Activated CD4-positive, alpha-beta T cell treated with anti-CD3 and anti-CD28 coated beads for 36 hours (primary cell): ENCODE results near the gene KIF18B. TPM values are rescaled to one million over a fixed set of nuclear protein-coding genes. Genes with fewer than 3 reads are reported as not detected.
A peak's percentile ranks its signal among the peaks of the same experiment; 100 is the strongest.

Experiments
- ATAC-seq: fragments of 200-7000 bp; cut with Tn5 transposase; one replicate; pipeline ENCODE4 v1.10.0; 2021; ENCODE audit warnings: mild to moderate bottlenecking, moderate library complexity
- CTCF ChIA-PET: fragments of 350-600 bp; sonication (Branson Sonifier 250); formaldehyde crosslinking; loops from one replicate; lab custom pipeline; 2021; ENCODE audit warnings: antibody characterized with exemption; lab: Charles Lee
- POLR2A ChIA-PET: fragments of 350-600 bp; sonication (Branson Sonifier 250); formaldehyde crosslinking; loops from one replicate; lab custom pipeline; 2021; ENCODE audit warnings: antibody characterized with exemption, inconsistent platforms; lab: Charles Lee
- DNase-seq: peaks from one replicate; pipeline ENCODE4 v3.0.0-alpha.2; 2020
- H3K27ac Mint-ChIP-seq: one replicate; pipeline ENCODE4 v1.8.0; 2021; ENCODE audit warnings: mixed read lengths
- H3K27me3 Mint-ChIP-seq: one replicate; pipeline ENCODE4 v1.8.0; 2021; ENCODE audit warnings: mixed read lengths
- H3K36me3 Mint-ChIP-seq: one replicate; pipeline ENCODE4 v1.8.0; 2021; ENCODE audit warnings: low read depth, mixed read lengths
- H3K4me1 Mint-ChIP-seq: one replicate; pipeline ENCODE4 v1.8.0; 2021; ENCODE audit warnings: mixed read lengths
- H3K4me3 Mint-ChIP-seq: one replicate; pipeline ENCODE4 v1.8.0; 2021; ENCODE audit warnings: mild to moderate bottlenecking, moderate library complexity, mixed read lengths
- H3K9me3 Mint-ChIP-seq: one replicate; pipeline ENCODE4 v1.8.0; 2021; ENCODE audit warnings: low read depth, mixed read lengths
- intact Hi-C, 2 experiments: fragments of 100-400 bp; cut with DNase I in 1 of 2; cut with micrococcal nuclease in 1 of 2; formaldehyde crosslinking; loops; one replicate each; pipeline versions ENCODE4 v1.14.2 to v1.15.1; 2022 to 2024; cut with DNase I, micrococcal nuclease
- total RNA-seq, 2 experiments: library from RNA; stranded (reverse); gene quantifications; one replicate each; pipeline ENCODE4 v1.2.3, GENCODE V29; 2021

KIF18B gene
- total RNA-seq, 2 experiments from 2014 or later: 38.9 to 48.7 TPM

- H3K27me3 Mint-ChIP-seq: peaks cover 20% of the 10 kb centered on the region
- POLR2A ChIA-PET: no interaction called here
- no peak for DNase-seq
- H3K4me3 Mint-ChIP-seq: no peak overlapping the region
- no peaks in the 10 kb centered on the region for H3K9me3 Mint-ChIP-seq
- CTCF ChIA-PET: interaction anchor here (0.5 to 6.2 kb wide), 8 partner anchors 9 to 566 kb away, joined by 3 to 84 read pairs (median 4); partner anchors contain the start of gene ACBD4
- no peak for ATAC-seq
- no peaks in the 10 kb centered on the region for H3K36me3 Mint-ChIP-seq
- intact Hi-C loops: no loop called here
- H3K4me1 Mint-ChIP-seq: no peaks in the 10 kb centered on the region
- H3K27ac Mint-ChIP-seq: no peak overlapping the region
These were observed 29.6 kb downstream of the KIF18B start for GRCh38 chr17:44918006-44918405.

- Mint-ChIP-seq H3K4me3 (no peak overlapping the region), H3K4me1 (no peaks in the 10 kb centered on the region), H3K9me3 (no peaks in the 10 kb centered on the region), H3K36me3 (no peaks in the 10 kb centered on the region), H3K27ac (no peak overlapping the region), H3K27me3 (peaks cover 23% of the 10 kb centered on the region)
- ChIA-PET POLR2A (no interaction called here), CTCF (interaction anchor here (0.6 to 6.2 kb wide), 7 partner anchors 8 to 218 kb away, joined by 3 to 84 read pairs (median 4); partner anchors contain the start of gene ACBD4)
- intact Hi-C loops: no loop called here
- ATAC-seq (no peak), DNase-seq (no peak)
These were observed 30.1 kb downstream of the KIF18B start for GRCh38 chr17:44917456-44917855.

GRCh38 chr17:44916781-44917241 is 30.8 kb downstream of the KIF18B start:
- CTCF ChIA-PET: interaction anchor here (1.4 to 6.2 kb wide), 3 partner anchors 104 to 186 kb away, joined by 4 to 84 read pairs (median 5); no protein-coding TSS in a partner anchor
- no peak for ATAC-seq

GRCh38 chr17:44915862-44916780 is 31.5 kb downstream of the KIF18B start:
- POLR2A ChIA-PET: no interaction called here
- ATAC-seq: no peak
- no peak for DNase-seq
- intact Hi-C loops: no loop called here
- Mint-ChIP-seq H3K9me3 (no peaks in the 10 kb centered on the region), H3K27me3 (peaks cover 22% of the 10 kb centered on the region), H3K4me1 (no peaks in the 10 kb centered on the region), H3K4me3 (no peak overlapping the region), H3K36me3 (no peaks in the 10 kb centered on the region), H3K27ac (no peak overlapping the region)
- CTCF ChIA-PET: interaction anchor here (0.6 to 6.2 kb wide), 3 partner anchors 104 to 215 kb away, joined by 3 to 84 read pairs (median 3); no protein-coding TSS in a partner anchor

More at GRCh38 chr17:44916781-44917241, 30.8 kb downstream of the KIF18B start:
- no peaks in the 10 kb centered on the region for H3K9me3 Mint-ChIP-seq
- intact Hi-C loops: no loop called here
- no peaks in the 10 kb centered on the region for H3K36me3 Mint-ChIP-seq
- H3K4me1 Mint-ChIP-seq: no peaks in the 10 kb centered on the region
- H3K27me3 Mint-ChIP-seq: peaks cover 25% of the 10 kb centered on the region
- no peak for DNase-seq
- H3K4me3 Mint-ChIP-seq: no peak overlapping the region
- POLR2A ChIA-PET: no interaction called here
- H3K27ac Mint-ChIP-seq: no peak overlapping the region

- DNase-seq (no peak), ATAC-seq (no peak)
- Mint-ChIP-seq H3K27me3 (peaks cover 25% of the 10 kb centered on the region), H3K27ac (no peak within 1 kb of the TSS), H3K4me1 (no peaks in the 10 kb centered on the region), H3K9me3 (no peaks in the 10 kb centered on the region), H3K36me3 (no peaks in the 10 kb centered on the region), H3K4me3 (no peak within 1 kb of the TSS)
- POLR2A ChIA-PET: no interaction called here
- CTCF ChIA-PET: interaction anchor here (0.6 to 1.1 kb wide), 2 partner anchors 105 to 135 kb away, joined by 3 read pairs; no protein-coding TSS in a partner anchor
- intact Hi-C loops: no loop called here
These were observed 32.2 kb downstream of the KIF18B start, which contains the start of gene GFAP for GRCh38 chr17:44915321-44915726. GFAP (minus strand) TSS chr17:44915500; CDS start chr17:44915486, 14 bp downstream.

GRCh38 chr17:44914698-44915271 is 32.8 kb downstream of the KIF18B start:
- no peak overlapping the region for H3K27ac Mint-ChIP-seq
- H3K4me1 Mint-ChIP-seq: no peaks in the 10 kb centered on the region
- intact Hi-C loops: no loop called here
- DNase-seq (no peak), ATAC-seq (no peak)
- H3K36me3 Mint-ChIP-seq: no peaks in the 10 kb centered on the region
- peaks cover 25% of the 10 kb centered on the region for H3K27me3 Mint-ChIP-seq
- ChIA-PET CTCF (interaction anchor here (1.1 kb wide), 1 partner anchor 106 kb away, joined by 3 read pairs; no protein-coding TSS in a partner anchor), POLR2A (no interaction called here)
- H3K9me3 Mint-ChIP-seq: no peaks in the 10 kb centered on the region
- H3K4me3 Mint-ChIP-seq: no peak overlapping the region

- Mint-ChIP-seq H3K36me3 (no peaks in the 10 kb centered on the region), H3K4me1 (no peaks in the 10 kb centered on the region), H3K4me3 (no peak overlapping the region), H3K27ac (no peak overlapping the region), H3K9me3 (no peaks in the 10 kb centered on the region), H3K27me3 (peaks cover 25% of the 10 kb centered on the region)
- intact Hi-C loops: no loop called here
- CTCF ChIA-PET: no interaction called here
- POLR2A ChIA-PET: no interaction called here
- no peak for ATAC-seq
- DNase-seq: no peak
These were observed 33.4 kb downstream of the KIF18B start for GRCh38 chr17:44914148-44914547.

GRCh38 chr17:44913676-44914075 is 33.9 kb downstream of the KIF18B start:
- H3K9me3 Mint-ChIP-seq: no peaks in the 10 kb centered on the region
- ChIA-PET CTCF (interaction anchor here (0.7 to 5.2 kb wide), 2 partner anchors 11 to 108 kb away, joined by 3 to 35 read pairs; no protein-coding TSS in a partner anchor), POLR2A (no interaction called here)
- H3K27me3 Mint-ChIP-seq: peaks cover 25% of the 10 kb centered on the region
- no peaks in the 10 kb centered on the region for H3K36me3 Mint-ChIP-seq
- H3K4me1 Mint-ChIP-seq: no peaks in the 10 kb centered on the region
- intact Hi-C loops: no loop called here
- no peak overlapping the region for H3K4me3 Mint-ChIP-seq
- H3K27ac Mint-ChIP-seq: no peak overlapping the region
- ATAC-seq: no peak
- no peak for DNase-seq

GRCh38 chr17:44912763-44913544 is 34.6 kb downstream of the KIF18B start:
- ChIA-PET POLR2A (interaction anchor here (0.6 kb wide), 1 partner anchor 25 kb away, joined by 3 read pairs; no protein-coding TSS in a partner anchor), CTCF (interaction anchor here (0.7 to 5.2 kb wide), 4 partner anchors 10 to 196 kb away, joined by 3 to 35 read pairs (median 3); no protein-coding TSS in a partner anchor)
- Mint-ChIP-seq H3K4me3 (no peak overlapping the region), H3K9me3 (no peaks in the 10 kb centered on the region), H3K4me1 (no peaks in the 10 kb centered on the region), H3K27ac (no peak overlapping the region), H3K27me3 (peaks cover 25% of the 10 kb centered on the region), H3K36me3 (no peaks in the 10 kb centered on the region)
- ATAC-seq: no peak
- DNase-seq: no peak
- intact Hi-C loops: no loop called here

GRCh38 chr17:44911133-44912001 is 36.2 kb downstream of the KIF18B start:
- Mint-ChIP-seq H3K27ac (no peak overlapping the region), H3K4me3 (no peak overlapping the region), H3K9me3 (no peaks in the 10 kb centered on the region), H3K27me3 (peaks cover 24% of the 10 kb centered on the region), H3K4me1 (no peaks in the 10 kb centered on the region), H3K36me3 (no peaks in the 10 kb centered on the region)
- ChIA-PET POLR2A (no interaction called here), CTCF (interaction anchor here (0.6 to 5.2 kb wide), 9 partner anchors 9 to 492 kb away, joined by 3 to 35 read pairs (median 4); partner anchors contain the start of gene EFTUD2)
- intact Hi-C loops: no loop called here
- ATAC-seq (peak; percentile 86), DNase-seq (peak; percentile 71)
